Stimulated activated CD4-positive, alpha-beta T cell treated with anti-CD3 and anti-CD28 coated beads, Interleukin-4, amount 100 ng/mL, for 4 hours (primary cell): ENCODE results near the gene NDUFB10.
"Not testable (repeated sequence)": the region's sequence is repeated elsewhere in the genome, so short reads cannot be mapped to it uniquely, and the experiment has no call there.

Experiments
- DNase-seq, 2 experiments: peaks; one replicate each; pipeline ENCODE4 v3.0.0-alpha.2; 2020

Gene NDUFB10

DNA sequence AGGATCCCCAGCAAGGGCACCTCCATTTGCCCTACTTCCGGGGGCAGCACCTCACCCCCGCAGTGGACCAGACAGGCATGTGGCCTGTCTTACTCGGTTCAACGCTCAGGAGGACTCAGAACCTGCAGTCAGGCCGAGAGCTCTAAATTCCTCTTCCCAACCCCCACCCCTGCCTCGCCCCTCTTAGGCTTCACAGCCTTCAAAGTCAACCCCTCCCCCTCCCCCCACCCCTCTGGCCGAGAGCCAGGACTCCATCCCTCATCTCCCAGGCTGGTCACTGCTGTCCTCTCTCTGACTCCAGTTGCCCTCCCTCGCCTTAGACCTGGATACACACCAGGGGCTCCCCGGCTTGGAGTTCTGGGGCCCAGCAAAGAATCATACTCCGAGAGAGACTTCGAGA, 33.1 kb upstream of the NDUFB10 start:
- DNase-seq = no peak

DNA sequence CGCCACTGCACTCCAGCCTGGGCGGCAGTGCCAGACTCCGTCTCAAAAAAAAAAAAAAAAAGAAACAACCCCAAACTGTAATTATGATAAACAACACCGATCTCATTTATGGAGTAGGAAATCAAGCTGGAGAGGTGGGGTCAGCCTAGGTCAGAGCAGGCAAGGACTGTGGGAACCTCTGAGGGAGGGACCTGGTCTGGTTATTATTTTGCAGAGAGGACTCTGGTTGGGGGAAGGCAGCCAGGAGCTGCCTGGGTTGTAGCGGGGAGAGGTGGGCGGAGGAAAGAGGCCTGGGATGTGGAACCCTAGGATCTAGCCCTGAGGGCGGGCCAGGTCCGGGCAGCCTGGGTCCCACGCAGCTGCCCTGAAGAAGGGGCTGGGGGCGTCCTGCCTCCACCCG, 30.2 kb upstream of the NDUFB10 start:
- no peak for DNase-seq

DNA sequence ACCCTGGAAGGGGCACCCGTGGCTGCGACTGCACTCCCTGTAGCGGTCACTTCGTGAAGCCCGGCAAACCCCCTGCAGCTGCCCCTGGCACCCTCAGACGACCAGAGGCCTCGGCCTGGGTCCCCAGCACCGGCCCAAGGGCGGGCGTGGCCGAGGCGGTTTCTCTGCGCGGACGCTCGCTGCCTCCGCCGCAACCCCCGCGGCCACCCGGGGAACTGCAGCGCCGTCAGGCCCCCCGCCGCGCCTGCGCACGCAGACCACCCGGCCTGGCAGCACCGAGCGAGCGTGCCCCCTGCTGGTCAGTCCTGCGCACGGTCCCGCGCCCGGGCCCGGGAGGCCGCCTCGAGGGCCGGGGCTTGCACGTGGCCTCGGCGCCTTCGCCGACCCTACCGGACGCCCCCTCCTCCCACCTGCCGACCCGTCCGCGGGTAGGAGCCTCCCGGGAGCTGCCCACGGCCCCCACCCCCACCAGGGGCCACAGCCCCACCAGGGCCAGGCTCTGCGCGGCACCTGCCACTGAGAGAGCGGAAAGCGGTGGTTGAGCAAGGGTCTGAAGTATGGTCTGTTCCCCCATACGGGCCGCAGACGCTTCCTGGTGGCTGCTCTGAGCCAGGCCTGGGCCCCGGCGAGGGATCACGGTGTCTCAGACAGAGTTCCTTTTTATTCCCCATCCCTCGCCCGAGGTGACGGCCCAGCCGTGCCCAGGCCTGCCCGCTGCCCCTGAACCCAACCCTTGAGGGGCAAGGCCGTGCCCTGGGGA, 29.6 kb upstream of the NDUFB10 start:
- peak; percentile 85 to 96 for DNase-seq

DNA sequence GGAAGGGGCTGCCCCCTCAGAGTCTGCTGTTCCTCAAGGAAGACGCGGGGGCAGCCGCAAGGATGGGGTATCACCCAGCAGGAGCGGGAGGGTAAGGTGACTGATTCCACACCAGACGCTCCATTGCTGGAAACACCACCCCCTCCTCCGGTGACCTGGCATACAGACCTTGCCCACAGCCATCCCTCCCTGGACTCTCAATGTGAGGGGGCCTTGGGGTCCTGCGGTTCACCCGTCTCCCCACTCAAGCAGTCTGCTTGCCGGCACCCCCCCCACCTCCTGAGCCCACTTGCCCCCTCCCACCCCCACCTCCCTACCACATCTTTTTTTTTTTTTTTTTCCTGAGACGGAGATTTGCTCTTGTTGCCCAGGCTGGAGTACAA, 29.0 kb upstream of the NDUFB10 start:
- no peak for DNase-seq

DNA sequence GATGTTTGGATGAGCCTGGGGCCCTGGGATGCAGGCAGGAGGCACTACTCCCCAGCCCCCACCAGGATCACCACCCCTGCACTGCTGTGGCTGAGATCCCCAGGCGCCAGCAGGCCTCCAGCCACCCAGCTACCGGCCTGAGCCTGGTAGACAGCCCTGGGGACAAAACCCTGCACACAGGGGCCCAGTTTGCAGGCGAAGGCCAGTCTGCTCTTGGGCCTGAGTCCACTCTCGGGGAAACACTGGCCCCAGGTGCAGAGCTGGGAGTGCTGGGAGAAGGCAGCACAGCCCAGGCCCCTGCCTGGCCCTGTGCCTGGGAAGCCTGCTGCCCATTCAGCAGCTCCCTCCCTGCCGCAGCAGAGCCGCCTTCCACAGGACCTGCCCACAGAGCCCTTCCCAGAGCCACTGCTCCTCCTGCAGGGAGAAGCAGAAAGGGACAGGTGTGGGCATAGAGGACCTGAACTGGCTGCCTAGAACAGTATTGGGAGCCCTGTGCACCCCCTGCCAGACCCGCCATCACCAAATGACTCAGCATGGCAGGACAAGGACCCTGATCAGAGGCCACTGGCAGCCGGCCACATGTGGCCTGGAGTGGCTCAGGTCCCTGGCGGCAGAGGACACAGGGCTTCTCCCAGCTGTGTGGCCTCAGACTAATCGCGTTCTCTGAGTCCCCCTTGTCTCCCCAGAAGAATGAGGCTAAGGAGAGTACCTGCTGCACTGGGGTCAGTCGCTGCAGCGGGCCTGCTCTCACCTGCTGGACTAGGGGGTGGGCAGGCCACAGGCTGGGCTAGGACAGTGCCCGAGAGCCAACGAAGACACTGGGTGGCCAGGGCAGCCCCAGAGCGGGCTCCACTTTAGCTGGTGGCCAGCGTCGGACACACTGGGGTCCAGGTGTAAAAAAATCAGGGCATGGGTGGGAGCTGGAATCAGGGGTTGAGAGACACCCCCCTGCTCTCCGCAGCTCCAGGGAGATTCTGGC, 27.0 kb upstream of the NDUFB10 start:
- DNase-seq = no peak

DNA sequence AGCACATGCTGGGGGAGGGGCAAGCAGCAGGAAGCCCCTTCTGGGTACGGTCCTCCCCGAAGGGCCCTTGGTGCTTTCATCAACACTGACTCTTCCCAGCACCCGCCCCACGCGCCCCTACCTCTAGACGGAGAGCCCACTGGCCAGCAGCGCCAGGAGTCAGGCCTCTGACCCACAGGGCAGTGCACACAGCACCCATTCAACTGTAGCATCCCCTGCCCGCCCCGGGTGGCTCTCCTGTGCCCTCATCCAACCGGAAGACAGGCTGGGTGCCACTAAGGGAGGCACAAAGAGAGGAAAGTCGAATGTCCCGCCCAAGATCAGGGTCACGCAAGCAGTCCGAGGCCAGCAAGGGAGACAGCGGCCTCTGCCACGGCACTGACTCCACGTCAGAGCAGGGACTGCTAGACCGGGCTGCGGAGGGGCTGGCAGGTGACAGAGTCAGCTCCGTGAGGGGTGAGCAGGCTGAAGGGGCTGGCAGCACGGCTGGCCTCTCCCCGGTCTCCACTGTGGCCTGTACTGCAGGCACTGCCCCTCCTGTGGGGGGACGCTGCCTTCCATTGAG, 26.2 kb upstream of the NDUFB10 start:
- no peak for DNase-seq

DNA sequence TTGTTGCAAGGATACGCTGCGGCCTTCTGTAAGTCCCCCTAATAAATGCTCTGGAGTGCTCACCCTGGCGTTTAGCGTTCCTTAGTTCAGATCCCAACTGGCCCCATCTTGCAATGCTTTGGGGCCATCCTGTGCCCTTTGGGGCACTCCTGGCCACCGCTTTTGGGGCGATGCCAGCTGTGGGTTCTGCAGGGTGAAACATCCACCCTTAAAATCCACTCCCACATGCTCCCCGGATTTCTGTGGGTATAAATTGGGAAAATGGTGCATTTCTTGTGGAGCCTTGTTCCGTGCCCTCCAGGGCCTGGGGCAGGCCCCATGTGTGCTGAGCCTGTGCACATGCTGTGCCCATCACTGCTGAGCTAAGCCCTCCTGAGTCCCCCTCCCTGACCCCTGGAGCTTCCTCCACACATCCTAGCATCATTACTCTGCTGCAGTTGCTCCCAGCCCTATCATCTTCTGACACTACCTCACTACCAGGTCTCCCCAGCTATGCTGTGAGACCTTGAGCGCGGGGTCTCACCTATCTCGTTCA, 22.3 kb upstream of the NDUFB10 start:
- DNase-seq = no peak

DNA sequence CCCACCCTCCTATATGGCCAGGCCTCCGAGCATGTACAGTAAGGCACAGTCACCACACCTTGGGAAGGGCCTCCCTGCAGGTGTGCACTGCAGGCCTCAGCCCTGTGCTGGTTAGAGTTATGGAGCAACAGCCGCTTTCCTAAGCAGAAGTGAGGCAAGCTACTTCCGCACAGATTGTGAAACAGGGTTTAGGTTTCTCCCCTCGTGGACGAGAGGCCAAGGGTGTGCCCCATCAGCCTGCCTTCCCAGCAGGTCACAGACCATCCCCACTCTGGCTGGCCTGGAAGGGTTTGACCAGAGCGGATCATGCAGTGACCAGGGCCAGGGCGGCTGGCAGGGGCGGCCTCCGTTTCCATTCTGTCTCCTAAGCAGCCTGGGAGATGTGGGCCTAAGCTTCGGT, 21.0 kb upstream of the NDUFB10 start:
- DNase-seq = no peak

DNA sequence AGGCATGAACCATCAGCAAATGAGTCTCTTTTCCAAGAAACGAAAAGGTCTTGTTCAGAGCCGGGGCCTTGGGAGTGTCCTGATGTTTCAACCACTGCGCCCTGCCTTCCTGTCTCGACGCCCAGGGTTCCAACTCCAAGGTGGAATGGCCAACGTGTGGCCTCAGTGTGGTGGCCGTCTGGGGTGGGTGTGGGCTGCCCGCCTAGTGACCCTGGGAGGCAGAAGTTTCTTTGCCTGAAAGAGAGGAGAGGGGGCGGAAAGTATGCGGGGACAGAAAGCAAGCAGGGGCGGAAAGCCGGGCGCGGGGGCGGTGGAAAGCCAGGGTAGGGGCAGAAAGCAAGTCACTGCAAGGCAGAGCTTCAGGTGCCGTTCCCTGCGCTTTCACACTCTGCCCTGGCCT, 20.4 kb upstream of the NDUFB10 start:
- no peak for DNase-seq

DNA sequence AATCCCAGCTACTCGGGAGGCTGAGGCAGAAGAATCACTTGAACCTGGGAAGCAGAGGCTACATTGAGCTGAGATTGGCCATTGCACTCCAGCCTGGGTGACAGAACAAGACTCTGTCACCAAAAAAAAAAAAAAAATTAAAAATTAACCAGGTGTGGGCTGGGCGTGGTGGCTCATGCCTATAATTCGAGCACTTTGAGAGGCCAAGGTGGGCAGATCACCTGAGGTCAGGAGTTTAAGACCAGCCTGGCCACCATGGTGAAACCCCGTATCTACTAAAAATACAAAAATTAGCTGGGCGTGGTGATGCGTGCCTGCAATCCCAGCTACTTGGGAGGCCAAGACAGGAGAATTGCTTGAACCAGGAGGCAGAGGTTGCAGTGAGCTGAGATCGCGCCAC, 19.5 kb upstream of the NDUFB10 start:
- DNase-seq = not testable (repeated sequence)

DNA sequence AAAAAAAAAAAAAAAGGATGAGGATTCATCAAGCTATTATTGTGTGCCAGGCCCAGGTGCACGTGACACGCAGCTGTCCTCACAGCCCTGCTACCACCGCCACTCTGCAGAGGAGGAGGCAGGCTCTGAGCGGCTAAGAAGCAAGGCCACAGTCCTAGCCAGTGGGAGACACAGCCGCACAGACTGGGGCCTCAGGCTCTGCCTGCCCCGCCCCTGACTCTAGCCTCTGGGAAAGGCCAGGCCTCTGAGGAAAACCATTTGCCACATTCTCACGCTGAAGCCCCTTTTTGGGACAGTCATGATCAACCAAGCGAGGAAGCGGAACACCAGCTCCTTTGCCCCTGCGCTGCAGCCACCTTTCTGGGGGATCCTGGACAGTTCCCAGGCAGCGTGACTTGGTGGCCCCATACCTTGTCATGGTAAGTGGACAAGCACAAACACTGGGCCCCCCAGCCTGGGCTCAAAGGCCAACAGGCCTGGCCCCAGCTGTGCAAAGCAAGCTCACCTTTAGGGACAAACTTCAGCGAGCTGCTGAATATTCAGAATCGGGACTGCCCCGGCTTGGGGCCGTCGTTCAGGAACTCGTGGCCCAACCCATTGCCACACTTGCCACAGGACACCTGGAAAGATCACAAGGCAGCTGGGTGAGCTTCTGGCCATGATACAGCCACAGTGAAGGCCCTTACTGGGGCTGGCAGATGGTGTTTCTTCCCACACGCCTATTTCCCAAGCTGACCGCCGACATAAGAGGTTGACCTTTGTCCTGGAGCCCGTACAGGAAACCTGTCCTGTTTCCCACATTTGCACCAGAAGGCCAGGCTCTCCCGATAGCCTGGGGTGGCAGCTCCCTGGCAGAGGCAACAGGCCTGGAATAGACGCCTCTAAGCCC, 18.8 kb upstream of the NDUFB10 start:
- DNase-seq = no peak

DNA sequence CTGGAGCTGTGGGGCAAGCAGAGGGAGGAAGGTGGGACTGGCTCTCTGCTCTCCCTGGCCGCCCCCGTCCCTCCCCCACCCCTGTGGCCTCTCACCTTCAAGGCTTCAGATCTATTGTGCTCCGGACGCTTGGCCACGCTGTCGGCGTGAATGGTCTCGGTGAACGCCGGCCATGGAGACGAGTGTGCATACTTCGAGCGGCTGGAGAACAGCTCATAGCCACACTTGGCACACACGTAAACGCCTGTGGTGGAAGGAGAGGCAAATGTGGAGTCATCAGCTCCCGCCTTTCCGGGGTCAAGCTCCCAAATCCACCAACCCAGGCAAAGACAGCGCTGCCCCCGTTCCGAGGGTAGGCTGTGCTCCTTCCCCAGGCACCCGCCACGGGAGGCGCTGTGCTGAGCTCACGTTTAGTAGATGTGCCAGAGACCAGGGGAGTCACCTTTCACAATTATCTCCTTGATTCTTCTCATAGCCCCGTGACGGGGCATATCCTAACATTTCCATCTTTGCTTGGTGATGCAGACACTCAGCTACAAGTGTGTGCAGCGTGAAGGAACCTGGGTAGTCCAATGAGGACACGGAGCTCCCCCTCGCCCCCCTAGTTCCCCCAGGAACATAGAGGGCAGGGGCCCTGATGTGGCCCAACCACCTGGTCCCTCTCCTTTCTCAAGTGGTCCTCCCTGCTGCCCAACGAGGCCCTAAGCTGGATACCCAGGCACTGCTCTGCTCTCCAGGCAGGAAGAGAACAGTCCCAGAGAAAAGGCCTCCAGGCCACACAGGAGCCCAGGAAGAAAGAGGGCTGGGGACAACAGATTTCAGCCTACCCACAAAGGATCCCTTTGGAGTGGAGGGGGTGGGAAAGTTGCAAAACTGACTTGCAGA, 17.9 kb upstream of the NDUFB10 start:
- no peak for DNase-seq

DNA sequence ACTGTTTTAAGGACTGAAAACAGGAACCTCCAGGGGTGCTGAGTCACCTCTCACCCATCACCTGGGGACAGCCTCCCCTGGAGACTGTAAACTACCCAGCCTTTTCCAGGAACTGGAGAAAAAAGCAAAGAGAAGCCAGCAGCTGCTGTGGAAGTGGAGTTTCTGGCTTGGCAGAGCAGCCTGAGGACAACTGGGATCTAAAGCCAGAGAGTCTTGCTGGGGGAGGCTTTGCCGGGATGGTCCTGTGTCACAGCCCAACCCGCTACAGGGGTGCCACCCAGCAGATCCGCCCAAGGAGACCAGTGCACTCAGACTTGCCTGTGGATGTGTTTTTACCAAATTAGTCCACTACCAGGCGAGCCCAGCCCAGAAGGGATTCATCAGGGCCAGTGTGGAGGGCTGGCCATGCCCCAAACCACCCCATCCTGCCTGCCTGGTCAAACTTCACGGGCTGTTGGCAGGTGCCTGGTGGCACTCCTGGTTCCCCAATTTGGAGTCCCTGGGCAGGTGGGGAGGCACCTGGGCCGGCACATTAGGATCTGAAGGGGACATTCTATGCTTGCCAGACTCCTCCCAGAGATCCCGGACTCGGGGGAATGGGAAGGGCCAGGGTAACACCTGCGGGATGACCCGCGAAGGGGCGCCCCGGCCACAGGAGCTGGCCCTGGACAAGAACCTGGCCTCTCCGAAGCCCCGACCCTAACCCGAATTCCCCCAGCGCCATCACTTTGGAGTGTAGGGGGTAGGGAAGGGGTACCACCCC, 17.1 kb upstream of the NDUFB10 start:
- no peak for DNase-seq

DNA sequence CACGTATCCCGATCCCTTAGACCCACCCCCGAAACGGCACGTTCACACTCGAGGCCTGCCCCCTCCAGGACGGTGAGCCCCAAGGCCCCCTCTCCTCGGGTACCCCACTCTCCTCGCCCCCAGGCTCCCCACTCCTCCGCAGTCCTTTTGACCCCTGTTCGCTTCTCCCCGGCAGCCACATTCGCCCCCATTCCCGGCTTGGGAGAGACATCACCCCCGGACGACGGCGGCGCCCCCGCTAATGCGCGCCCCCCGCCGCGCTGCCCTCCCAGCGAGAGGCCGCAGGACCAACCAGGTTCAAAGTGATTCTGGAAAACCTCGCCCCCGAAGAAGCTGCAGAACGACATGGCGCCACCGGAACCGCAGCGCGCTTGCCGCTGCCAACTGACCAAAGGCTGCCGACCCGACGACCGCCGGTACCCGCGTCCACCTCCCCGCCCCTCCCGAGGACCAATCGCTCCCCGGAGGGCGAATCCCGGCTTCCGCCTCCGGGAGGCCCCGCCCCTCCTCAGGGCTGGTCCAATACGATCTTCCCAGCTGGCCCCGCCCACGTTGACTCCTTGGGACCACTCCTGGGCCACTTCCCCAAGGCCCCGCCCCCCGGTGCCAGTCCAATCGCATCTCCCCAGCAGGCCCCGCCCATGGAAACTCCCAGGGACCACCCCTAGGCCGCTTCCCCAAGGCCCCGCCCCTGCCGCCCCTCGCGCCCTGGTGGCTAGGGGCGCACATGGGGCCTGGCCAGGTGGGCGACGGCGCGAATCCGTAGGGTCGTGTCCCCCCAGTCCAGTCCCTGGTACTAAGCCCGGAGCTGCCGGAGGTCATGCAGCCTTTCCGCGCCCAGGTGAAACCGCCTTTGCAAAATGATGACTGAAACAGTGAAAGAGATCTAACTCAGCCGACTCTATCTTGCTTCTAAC, 16.3 kb upstream of the NDUFB10 start, which contains the start of gene MSRB1:
Gene MSRB1 (minus strand): TSS at position 390 of the 917 bp plus-strand sequence. CDS start 43 bp downstream, at position 347.
- peak; percentile 98 to 99 for DNase-seq

DNA sequence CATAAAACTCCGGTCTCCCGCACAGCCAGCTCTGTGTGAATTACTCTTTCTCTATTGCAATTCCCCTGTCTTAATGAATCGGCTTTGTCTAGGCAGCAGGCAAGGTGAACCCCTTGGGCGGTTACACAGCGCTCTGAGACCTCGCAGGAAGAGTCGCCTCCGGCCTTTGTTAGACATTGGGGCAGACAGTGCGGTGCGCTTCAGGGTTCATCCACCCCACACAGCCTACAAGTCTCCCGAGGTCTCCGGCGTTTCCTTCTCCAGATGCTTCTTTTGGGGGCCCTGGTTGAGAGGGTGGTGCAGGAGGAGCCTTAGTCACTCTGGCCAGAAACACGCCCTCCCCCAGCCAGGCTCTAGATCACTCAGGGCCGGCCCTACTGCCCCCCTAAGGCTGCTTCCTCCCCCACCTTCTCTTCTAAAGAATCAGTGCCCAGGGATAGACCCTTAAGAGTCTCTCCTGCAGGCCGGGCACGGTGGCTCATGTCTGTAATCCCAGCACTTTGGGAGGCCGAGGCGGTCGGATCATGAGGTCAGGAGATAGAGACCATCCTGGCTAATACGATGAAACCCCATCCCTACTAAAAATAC, 14.6 kb upstream of the NDUFB10 start:
- DNase-seq = no peak

DNA sequence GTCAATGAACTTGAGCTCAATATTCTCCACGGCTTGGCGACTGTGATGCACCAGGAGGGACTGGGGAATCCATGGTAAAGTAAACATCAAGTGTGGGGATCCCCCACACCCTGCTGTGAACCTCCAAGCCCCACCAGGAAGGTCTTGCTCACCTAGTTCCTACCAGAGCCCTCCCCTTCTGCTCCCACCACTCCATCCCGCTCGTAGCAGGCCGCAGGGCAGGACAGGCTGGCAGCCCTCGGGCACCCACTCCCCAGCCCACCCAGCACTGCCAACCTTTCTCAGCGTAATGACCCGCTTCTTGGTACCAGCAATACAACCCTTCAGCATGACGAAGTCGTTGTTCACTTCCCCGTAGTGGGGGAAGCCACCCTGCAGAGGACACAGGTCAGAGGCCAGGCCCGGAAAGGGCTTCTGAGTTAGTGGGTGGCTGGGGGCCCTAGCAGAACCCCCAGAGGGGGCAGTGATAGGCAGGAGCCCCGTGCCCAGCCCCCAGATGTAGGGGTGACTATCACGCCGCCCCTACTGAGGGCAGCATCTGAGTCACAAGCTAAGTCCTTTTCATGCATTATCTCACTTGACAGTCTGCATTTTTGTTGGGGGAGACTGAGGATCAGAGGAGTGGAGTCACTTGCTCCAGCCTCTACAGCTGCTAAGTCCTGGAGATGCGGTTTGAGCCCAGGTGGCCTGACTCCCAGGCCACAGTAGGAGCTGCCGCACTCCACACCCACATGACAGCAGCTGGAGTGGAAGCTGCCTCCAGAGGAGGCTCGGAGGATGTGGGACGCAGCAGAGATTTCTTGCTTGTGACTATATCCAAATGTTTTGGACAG, 13.6 kb upstream of the NDUFB10 start:
- DNase-seq = no peak

DNA sequence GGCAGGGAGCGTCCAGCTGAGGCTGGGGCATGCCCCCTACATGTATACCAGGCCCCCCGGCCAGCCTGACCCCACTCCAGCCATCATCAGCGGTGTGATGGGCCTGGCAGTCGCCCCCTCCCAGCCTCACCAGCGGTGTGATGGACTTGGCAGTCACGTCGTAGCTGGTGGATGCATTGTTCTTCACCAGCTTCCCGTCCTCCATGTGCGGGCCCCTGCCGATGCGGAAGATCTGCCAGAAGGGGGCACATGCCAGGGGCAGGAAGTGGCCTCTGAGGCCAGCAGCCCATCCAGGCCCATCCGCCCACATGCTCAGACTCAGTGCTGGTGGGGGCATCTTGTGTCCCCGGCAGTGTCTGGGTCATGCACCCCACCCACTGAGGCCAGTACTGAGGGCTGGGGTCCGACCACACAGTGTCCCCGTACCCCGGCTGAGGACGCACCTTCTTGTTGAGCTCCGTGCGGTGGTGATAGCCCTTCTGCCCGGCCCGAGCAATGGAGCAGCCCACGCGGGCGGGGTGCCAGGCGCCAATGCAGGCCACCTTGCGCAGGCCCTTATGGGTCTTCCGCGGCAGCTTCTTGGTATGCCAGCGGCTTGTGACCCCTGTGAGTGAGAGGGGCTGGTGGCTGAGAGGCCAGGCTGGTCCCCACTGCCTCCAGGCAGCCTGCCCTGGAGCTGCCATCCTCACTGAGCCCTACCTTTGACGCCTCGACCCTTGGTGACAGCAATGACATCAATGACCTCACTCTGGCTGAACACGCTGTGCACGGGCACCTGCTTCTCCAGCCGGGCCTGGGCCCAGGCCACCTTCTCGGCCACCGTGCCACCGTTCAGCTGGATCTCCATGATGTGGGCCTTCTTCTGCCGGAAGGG, 12.6 kb upstream of the NDUFB10 start:
- no peak for DNase-seq
